Measurements from ENCODE around the gene HHATL.

Gene HHATL

DNA sequence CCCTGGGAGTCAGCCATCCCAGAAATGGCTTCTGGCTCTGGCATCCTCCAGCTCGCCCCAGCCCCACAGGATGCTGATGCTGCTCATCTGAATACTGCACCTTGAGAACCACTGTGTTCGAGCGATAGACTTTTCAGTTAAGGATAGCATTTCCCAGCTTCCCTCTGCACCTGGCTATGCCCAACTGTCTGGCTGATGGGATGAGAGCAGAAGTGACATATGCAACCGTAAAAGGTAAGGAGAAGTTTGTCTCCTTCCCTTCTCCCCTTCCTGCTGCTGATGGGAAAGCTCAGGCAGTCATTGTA is 9.7 kb upstream of the HHATL start:
- DNase-seq = no peak

DNA sequence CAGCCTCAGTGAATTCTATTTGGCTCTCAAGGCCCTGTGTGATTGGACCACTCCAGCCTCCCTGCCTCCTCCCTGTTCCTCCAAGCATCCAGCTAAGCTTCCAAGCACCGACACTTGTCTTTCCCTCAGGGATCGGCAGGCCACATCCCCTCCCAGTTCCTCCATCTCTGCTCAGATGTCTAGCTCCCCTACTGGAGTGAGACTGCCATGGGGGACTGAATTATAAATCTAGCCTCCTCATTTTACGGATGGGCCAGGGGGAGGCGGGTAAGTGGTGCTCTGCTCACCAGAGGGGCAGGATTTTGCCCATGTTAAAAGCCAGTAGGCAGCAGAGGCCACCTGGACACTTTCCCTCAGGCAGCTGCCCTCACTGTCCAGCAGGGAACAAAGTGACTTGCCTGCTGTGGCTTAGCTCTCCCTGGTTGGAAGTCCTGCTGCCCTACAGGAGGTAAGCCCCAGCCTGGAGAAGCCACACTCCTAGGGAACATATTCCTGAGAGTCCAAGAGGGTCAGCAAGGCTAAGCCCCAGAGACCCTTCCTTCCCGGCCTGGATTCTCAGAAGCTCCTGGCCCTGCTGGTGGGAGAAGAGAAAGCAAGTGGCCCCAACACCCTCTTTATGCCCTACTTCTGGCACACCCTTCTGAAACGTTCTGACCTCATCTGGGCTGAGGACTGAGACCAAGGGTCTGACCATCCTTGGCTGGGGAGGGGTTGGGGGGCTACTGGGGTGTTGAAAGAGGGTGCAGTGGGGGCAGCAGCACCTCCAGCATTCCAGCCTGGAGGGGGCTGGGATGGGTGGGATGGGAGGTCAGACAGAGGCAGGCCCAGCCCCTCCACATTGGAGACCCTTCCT is 9.1 kb upstream of the HHATL start:
- DNase-seq = no peak

- DNase-seq = no peak
These were observed 7.9 kb upstream of the HHATL start for GRCh38 chr3:42710323-42711021.

DNA sequence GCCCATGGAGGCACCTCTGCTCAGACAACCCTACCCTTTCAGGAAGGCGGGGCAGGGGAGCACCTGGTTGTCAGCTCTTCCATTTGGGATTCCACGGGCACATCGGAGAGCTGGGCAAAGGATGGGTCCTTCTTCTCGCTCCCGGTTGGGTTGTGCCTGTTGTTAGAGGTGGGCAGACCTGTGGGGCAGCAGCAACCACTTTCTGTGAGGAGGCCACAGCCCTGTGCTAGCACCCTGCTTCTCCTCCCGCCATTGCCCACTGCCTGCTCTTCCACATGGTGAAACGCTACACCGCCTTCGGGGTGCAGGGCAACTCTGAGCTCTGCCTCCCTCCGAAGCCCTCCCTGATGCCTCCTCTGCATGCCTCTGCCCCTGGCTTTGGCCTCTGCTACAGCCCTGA is 7.0 kb upstream of the HHATL start:
- DNase-seq = no peak

DNA sequence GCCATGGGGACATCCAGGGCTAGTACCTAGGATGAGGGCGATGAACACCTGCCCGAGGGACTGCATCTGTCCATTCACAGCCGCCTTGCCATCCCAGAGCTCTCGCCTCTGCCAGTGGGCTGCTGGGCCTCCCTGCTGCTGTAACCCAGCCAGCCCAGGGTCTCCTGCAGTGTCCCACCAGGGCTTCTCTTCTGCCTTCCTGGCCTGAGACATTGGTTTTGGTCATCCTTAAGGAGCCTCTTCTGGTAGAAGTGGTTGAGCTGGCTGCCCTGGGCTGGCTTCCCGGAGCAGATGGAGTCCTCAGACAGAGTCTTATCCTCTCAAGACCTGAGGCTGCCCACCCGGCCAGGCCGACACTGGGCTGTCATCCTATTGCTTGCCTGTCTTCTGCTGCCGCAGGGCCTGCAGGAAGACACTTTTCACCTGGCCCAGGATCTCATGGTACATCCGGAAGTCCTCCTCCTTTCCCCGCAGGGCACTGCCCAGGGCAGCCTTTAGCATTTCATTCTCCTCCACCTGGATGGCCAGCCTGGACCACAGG is 6.1 kb upstream of the HHATL start:
- no peak for DNase-seq

DNA sequence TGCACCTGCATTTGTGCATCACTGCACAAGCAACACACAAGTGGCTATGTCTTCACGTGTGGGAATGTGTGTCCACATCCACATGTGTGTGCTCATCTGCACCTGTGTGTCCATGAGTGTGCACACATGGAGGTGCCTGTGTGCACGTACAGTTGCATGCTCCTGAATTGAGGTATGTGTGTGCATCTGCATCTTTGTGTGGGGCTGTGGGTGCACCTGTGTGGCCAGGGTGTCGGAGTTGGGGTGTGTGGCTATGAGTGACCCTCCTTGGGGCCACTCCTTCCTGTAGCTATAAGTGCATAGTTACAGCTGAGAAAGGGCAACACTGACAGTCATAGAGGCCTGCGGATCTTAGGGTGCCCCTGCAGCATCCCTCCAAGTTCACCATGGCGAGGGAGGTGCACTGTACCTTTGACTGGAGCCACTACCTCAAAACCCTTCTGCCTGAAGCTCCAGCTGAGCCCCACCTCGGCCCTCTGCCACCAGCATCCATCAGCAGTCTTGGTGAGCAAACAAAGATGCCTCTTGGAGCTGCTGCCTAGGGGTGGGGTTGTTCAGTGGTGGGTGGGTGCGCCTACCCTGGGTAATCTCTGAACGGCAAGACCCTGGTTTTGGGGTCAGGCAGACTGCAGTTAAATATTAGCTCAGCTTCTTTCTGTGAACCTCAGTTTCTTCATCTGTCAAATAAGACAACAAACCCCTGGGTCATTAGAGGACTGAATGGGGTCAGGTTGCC is 5.2 kb upstream of the HHATL start:
- DNase-seq = no peak

DNA sequence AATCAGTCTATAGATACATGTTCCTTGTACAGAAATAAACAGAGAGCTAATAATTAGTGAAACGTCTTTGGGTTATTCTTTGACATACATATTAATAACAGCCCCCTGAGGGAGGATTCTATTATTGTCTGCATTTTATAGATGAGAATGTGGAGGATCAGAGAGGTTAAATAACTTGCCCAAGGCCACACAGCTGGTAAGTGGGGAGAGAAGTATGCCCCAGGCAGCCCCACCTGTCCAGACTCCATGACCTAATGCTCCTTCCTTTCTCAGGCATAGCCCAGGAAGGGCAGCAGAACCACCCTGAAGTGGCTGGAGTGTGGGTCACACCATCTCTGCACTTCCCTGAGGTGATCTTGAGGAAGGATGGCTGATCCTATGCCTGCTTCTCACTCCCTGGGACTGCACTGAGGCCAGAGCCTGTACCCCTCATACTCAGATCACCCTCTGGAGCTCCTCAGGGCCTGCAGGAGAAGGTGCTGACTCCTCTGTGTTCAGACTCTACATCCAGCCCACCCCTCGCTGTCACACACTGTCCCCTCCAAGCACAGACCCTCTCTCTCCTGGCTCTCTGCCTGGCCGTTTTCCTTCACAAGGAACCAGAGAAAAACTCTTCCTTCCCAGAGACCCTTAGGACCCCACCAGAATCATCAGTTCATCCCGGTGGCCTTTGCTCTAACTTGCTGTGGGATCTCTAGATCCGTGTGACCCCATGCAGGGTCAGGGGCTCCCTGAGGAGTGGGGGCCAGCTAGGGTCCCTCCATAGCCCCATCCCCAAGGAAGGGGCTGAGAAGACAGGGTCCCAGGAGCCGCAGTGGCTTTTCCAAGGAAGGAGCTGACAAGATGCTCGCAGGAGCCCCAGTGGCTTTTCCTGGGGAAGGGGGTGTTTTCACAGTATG is 4.4 kb upstream of the HHATL start:
- no peak for DNase-seq

DNA sequence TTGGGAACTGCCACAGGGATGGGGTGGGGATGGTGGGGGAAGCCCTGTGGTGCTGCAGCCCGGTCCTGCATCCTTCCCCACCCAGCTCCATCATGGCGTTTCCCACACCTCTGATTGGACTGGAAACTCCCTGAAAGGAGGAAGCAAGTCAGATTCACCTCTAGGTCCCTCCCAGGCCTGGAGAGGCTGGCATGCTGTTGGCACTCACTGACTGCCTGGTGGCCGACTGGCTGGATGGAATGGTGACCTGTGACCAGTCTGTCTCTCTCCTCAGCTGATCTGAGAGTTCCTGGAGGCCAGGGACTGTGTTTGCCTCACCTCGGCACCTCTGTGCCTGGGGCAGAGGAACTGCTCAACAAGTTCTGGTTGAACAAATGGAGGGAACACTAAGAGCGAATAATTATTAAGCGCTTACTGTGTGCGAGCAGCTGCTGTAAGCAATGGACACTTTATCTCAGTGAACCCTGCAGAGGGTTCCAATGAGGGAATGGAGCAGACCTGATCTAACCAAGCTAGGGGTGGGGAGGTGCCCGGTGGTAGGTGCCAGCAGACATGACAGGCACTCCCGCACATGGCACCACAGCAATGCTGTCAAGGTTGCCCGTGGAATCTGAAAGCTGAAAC is 3.5 kb upstream of the HHATL start:
- DNase-seq = no peak

GRCh38 chr3:42705058-42705767 is 2.6 kb upstream of the HHATL start:
- DNase-seq = no peak

- DNase-seq = no peak
These were observed 1.7 kb upstream of the HHATL start for GRCh38 chr3:42704136-42704841.

GRCh38 chr3:42703695-42704025 is 1.1 kb upstream of the HHATL start:
- DNase-seq = no peak

GRCh38 chr3:42702982-42703694 is 540 bp upstream of the HHATL start:
- no peak for DNase-seq

- no peak for DNase-seq
These were observed 1.1 kb downstream of the HHATL start for GRCh38 chr3:42701371-42702065.

GRCh38 chr3:42700366-42701288 is 2.0 kb downstream of the HHATL start:
- no peak for DNase-seq

DNA sequence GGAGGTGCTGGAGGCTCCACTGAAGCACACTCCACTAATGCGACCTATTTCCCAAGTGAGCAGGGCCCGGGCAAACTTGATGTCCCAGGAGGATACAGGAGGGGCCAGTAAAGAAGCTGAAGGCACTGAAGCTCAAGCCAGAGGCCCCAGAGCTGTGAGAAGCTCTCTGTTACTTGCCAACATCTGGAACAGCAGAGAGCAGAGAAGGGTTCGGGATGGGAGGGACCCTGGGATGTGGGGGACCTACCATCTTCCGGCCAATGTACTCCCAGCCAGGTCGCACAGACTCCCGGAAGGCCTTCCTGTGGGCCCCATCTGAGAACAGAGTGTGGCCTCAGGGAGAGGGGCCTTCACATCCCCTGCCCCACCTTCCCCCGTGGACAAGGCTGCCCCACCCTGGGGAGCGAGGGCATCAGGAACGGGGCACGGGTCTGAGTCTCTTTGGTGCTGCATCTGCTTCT is 3.1 kb downstream of the HHATL start:
- DNase-seq = no peak

- no peak for DNase-seq
These were observed 3.7 kb downstream of the HHATL start for GRCh38 chr3:42698911-42699230.

DNA sequence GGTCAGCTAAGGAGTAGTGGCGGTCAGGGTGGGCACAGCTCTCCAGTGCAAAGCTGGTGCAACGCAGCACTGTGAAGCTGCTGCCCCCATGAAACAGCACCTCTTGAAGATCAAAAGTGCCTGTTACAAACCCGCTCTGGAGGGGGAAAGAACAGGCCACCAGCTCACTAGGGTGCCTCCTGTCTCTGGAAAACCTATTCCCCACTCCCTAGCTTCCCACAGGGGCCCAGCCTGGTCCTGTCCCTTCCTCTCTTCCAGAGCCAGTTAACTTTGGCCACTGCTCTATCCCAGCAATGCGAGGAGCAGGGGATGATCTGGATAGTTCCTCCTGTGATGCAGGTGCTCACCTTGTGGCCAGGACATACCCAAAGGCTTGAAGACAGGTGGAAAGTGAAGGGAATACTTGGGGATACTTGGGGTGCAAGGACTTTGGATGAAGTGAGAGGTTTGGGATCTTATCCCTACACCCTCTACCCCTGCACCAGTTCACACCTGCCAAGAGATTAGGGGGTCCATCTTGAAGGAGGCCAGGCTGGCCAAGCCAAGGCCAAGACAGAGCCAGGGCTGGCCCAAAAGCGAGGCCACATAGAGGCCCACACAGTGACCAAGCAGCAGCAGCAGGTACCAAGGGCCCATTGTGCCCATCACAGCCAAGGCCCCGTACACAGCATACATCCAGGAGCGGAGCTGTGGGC is 4.2 kb downstream of the HHATL start:
- DNase-seq = no peak

All from NCI-H2171 (cell line).